Brain microvascular endothelial cell (primary cell): ENCODE data around the gene CD82.

ENCODE experiments used
- DNase-seq: peaks from one replicate; pipeline ENCODE4 v3.0.0-alpha.2; 2020
- H3K27ac ChIP-seq: fragments of 250-450 bp; sonication (Bioruptor Pico); 2 replicates; pipeline ENCODE4 v1.5.1; 2020; ENCODE audit warnings: mild to moderate bottlenecking, moderate library complexity
- H3K27me3 ChIP-seq: fragments of 250-450 bp; sonication (Bioruptor Pico); replicated peaks from 2 replicates; pipeline ENCODE4 v1.5.1; 2020; ENCODE audit warnings: mild to moderate bottlenecking
- H3K36me3 ChIP-seq: fragments of 250-450 bp; sonication (Bioruptor Pico); replicated peaks from 2 replicates; pipeline ENCODE4 v1.5.1; 2020; ENCODE audit warnings: mild to moderate bottlenecking
- H3K4me3 ChIP-seq: 2 replicates; pipeline ENCODE4 v1.5.1; 2011; ENCODE audit warnings: low read depth, mild to moderate bottlenecking, control low read depth, low read length, moderate library complexity
- CTCF ChIP-seq: IDR thresholded peaks from 2 replicates; pipeline ENCODE4 v1.5.1; 2011; ENCODE audit warnings: low read depth, mild to moderate bottlenecking, moderate library complexity, low read length, control low read depth, inconsistent platforms; ENCODE audit errors: missing control alignments
- in situ Hi-C: cut with HindIII; loops from 2 replicates; pipeline ENCODE4 v1.10.0; 2017; ENCODE audit warnings: low sequenced_read_pairs, low pct_ligation_motif_present

The CD82 gene

GRCh38 chr11:44615041-44615755, 49.7 kb downstream of the CD82 start:
- Histone ChIP-seq H3K4me3 (no peak overlapping the region), H3K27me3 (no peaks in the 10 kb centered on the region), H3K36me3 (peaks cover 19% of the 10 kb centered on the region), H3K27ac (no peak overlapping the region)
- no peak for DNase-seq
- in situ Hi-C loops, result no loop called here
- no peak for TF ChIP-seq CTCF

- in situ Hi-C loops, result no loop called here
- Histone ChIP-seq H3K36me3 (peaks cover 18% of the 10 kb centered on the region), H3K27me3 (no peaks in the 10 kb centered on the region), H3K4me3 (no peak overlapping the region), H3K27ac (no peak overlapping the region)
- TF ChIP-seq CTCF, result no peak
- no peak for DNase-seq
Observed at GRCh38 chr11:44615913-44616791, 50.7 kb downstream of the CD82 start.

- DNase-seq, result no peak
- in situ Hi-C loops, result no loop called here
- H3K27me3 ChIP-seq, result no peaks in the 10 kb centered on the region
- no peak overlapping the region for H3K4me3 ChIP-seq
- H3K27ac ChIP-seq, result no peak overlapping the region
- no peak for TF ChIP-seq CTCF
- H3K36me3 ChIP-seq, result peaks cover 16% of the 10 kb centered on the region
Observed at GRCh38 chr11:44617671-44618461, 52.4 kb downstream of the CD82 start.

GRCh38 chr11:44618561-44619425, 53.3 kb downstream of the CD82 start:
- DNase-seq, result no peak
- in situ Hi-C loops, result no loop called here
- peaks cover 16% of the 10 kb centered on the region for H3K36me3 ChIP-seq
- H3K27me3 ChIP-seq, result no peaks in the 10 kb centered on the region
- no peak for TF ChIP-seq CTCF
- H3K27ac ChIP-seq, result no peak overlapping the region
- H3K4me3 ChIP-seq, result no peak overlapping the region

GRCh38 chr11:44620328-44620725, 54.9 kb downstream of the CD82 start:
- in situ Hi-C loops, result no loop called here
- peaks cover 16% of the 10 kb centered on the region for H3K36me3 ChIP-seq
- no peak for DNase-seq
- no peak overlapping the region for H3K4me3 ChIP-seq
- no peak for TF ChIP-seq CTCF
- no peak overlapping the region for H3K27ac ChIP-seq
- no peaks in the 10 kb centered on the region for H3K27me3 ChIP-seq
